T-helper 2 cell (primary cell): ENCODE measurements around the gene RAB3B.
A peak's percentile ranks its signal among the peaks of the same experiment; 100 is the strongest.
"Not testable (repeated sequence)": the region's sequence is repeated elsewhere in the genome, so short reads cannot be mapped to it uniquely, and the experiment has no call there.

Experiments
- DNase-seq, 5 experiments: peaks; one replicate each; pipeline versions ENCODE4 v3.0.0 to v3.0.0-alpha.2; 2012 to 2022
- total RNA-seq, 2 donors: gene quantifications; one replicate each; lab custom pipeline; 2026; lab: John Stamatoyannopoulos, UW

The RAB3B gene, protein sequence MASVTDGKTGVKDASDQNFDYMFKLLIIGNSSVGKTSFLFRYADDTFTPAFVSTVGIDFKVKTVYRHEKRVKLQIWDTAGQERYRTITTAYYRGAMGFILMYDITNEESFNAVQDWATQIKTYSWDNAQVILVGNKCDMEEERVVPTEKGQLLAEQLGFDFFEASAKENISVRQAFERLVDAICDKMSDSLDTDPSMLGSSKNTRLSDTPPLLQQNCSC
- 0 to 1.3 reads per million in 2 donors for total RNA-seq

- DNase-seq: peak; percentile 45 to 71 (median 53)
Measured at GRCh38 chr1:51990478-51990965, at the start of gene RAB3B. RAB3B (minus strand) TSS chr1:51990700; CDS start chr1:51977117, 13,583 bp downstream.

GRCh38 chr1:52037909-52038308, 47.4 kb upstream of the RAB3B start:
- no peak for DNase-seq

DNA sequence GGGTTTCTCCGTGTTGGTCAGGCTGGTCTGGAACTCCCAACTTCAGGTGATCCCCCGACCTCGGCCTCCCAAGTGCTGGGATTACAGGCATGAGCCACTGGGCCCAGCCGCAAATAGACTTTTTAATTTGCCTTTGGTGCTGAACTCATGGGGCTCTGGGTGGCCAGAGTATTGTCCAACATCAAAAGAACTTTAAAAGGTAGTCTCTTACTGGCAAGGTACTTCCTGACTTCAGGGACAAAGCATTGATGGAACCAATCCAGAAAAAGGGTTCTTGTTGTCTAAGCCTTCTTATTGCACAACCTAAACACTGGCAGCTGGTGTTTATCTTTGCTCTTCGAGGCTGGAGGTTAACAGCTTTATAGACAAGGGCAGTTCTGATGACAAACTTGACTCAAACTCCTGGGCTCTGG, 46.9 kb upstream of the RAB3B start:
- DNase-seq: no peak

DNA sequence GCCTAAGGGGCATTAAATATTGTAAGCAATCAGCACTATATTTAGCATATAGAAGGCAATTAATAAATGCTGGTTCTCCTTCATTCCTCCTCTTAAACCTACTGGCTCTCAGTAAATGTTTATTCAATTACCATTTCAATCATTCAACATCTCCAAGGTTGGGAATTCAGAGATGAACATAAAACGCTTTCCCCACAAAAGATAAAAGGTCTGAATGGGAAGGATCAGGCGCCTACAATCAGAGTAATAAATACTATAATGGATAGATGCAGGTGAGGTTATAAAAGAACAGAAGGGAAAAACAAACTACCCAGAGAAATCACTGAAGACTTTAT, 43.5 kb upstream of the RAB3B start:
- DNase-seq: no peak

DNA sequence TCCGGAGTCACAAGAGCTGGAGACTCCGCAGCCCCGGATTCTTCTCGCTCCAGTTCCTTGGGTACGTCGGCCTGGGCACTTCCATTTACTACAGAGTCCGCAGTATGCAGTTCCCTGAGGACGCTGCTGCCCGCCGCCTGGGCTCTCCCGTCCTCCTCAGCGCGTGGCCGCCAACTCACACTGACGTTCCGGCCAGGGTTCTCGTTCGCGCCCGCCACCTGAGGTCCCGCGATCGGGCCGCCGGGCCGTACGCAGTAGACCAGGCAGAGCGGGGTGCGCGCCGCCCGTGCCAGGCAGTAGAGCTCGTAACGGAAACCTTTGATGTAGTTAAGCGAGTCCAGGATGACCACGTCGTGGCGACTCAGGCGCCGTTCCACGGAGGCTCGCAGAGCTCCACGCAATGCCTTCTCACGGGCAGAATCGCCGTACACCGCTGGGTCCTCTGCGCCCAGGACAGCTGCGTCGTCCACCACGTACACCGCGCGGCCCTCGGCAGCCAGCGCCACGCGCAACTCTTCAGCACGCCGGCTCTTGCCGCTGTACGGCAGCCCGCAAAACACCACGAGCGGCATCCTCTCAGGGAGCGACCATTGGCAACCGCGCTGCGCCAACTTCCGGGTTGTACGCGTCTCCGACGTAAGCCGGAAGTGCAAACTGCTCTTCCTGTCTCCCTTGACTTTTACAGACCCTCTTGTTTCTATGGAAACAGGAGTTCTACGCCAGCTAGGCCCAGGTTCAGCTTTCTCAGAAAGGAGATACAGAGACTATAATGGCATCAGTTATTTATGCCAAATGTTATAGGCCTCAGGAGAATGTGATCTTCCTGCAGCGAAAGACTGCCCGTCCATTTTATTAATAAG, 42.9 kb upstream of the RAB3B start, which contains the start of gene KTI12:
TSS of gene KTI12 (minus strand) at position 621 of the 860 bp plus-strand sequence. CDS start at position 572, 49 bp downstream.
- DNase-seq: peak; percentile 64 to 96 (median 84)

GRCh38 chr1:52032785-52033131, 42.3 kb upstream of the RAB3B start:
- peak in 2 of 5 experiments; percentile 4 to 18 for DNase-seq

GRCh38 chr1:52032124-52032784, 41.8 kb upstream of the RAB3B start:
- DNase-seq: peak in 1 of 5 experiments; percentile 11

- not testable (repeated sequence) for DNase-seq
Measured at GRCh38 chr1:52028839-52029238, 38.3 kb upstream of the RAB3B start.

DNA sequence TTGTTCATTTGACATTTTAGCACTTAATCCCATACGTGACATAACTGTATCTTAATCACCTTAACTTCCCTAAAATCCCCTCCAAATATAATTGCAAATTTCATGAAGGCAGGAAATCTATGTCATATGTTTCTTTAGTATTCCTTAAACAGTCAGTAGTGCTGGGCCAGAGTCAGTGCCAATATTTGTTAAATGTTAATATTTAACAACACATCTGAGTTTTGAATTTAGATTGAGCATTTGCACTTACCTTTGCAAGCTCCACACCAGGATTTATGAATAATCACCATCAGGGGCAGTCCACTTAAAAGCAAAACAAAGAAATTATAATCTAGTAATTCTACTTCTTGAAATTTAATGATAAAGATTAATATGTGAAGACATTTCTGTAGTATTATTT, 37.8 kb upstream of the RAB3B start:
- no peak for DNase-seq

- peak in 1 of 5 experiments; percentile 5 for DNase-seq
Measured at GRCh38 chr1:52026278-52026677, 35.8 kb upstream of the RAB3B start.

- no peak for DNase-seq
Measured at GRCh38 chr1:52022133-52022532, 31.6 kb upstream of the RAB3B start.

DNA sequence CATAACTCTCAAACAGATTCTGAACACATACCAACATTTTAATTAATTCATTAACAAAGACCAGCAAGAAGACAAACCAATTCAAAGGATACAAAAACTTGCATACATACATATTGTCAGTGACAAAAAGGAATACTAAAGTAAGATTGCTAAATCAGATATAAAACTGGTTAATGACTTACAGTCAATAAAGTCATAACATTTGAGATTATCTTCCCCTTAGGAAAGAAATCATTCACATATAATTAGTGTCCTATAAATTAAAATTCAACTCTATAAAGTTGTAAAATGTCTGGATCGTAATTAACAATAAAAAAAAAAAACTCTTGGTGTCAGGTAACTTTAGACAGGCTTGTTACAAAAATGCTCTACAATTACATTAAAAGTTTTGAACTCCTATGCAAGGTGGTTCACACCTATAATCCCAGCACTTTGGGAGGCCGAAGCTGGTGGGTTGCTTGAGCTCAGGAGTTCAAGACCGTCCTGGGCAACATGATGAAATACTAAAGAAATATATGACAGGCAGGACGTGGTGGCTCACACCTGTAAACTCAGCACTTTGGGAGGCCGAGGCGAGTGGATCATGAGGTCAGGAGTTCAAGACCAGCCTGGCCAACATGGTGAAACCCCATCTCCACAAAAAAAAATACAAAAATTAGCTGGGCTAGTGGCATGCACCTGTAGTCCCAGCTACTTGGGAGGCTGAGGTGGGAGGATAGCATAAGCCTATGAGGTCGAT, 17.7 kb upstream of the RAB3B start:
- DNase-seq: no peak

DNA sequence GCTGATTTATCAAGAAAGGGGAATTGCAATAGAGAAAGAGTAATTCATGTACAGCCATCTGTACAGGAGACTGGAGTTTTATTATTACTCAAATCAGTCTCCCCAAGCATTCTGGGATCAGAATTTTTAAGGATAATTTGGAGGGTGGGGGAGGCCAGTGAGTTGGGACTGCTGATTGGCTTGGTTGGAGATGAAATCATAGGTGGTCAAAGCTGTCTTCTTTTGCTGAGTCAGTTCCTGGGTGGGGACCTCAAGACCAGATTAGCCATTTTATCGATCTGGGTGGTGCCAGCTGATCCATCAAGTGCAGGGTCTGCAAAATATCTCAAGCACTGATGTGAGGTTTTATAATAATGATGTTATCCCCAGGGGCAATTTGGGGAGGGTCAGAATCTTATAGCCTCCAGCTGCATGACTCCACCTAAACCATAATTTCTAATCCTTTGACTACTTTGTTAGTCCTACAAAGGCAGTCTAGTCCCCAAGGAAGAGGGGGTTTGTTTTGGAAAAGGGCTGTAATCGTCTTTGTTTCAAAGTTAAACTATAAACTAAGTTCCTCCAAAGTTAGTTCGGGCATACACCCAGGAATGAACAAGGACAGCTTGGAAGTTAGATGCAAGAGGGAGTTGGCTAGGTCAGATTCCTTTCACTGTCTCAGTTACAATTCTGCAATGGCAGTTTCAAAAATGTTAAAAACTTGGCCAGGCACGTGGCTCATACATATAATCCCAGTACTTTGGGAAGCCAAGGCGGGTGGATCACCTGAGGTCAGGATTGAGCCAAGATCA, 16.9 kb upstream of the RAB3B start:
- DNase-seq: no peak

- DNase-seq: not testable (repeated sequence)
Measured at GRCh38 chr1:52006081-52006553, 15.6 kb upstream of the RAB3B start.

GRCh38 chr1:52005548-52005947, 15.0 kb upstream of the RAB3B start:
- DNase-seq: not testable (repeated sequence)

GRCh38 chr1:52003877-52004276, 13.4 kb upstream of the RAB3B start:
- DNase-seq: no peak

GRCh38 chr1:52002038-52002917, 11.8 kb upstream of the RAB3B start:
- peak in 3 of 5 experiments; percentile 8 to 70 (median 26) for DNase-seq

DNA sequence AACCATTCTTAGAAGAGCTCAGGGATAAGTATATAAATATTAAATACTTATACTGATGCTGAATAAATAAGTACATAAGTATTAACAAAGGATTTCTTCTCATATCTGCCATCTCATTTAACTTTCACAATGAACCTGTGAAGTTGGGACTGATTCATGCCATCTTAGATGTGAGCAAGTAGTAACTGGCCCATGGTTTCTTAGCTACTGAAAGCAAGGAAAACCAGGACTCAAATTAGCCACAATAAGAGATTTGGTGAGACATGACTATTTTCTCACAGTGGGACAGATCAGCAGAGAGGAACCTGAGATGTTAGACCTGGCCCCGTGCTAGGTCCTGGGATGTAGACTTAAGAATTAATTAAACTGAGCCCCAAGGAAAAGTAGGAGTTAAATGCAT, 8.2 kb upstream of the RAB3B start:
- no peak for DNase-seq

- no peak for DNase-seq
Measured at GRCh38 chr1:51997974-51998382, 7.5 kb upstream of the RAB3B start.
